SK-N-SH (cell line): ENCODE measurements around the gene NAPB. TPM values are rescaled to one million over a fixed set of nuclear protein-coding genes. Genes with fewer than 3 reads are reported as not detected.

Experiments used
- CTCF ChIA-PET: fragments of 300-600, 350-600 bp; formaldehyde crosslinking; extraction: SDS; loops from one replicate; lab custom pipeline; 2021; lab: Yijun Ruan, JAX
- POLR2A ChIA-PET: fragments of 350-600 bp; sonication (Branson Sonifier 250); formaldehyde crosslinking; extraction: SDS; loops from one replicate; lab custom pipeline; 2020; ENCODE audit warnings: antibody characterized with exemption, inconsistent platforms; lab: Yijun Ruan, JAX
- DNase-seq: peaks from one replicate; pipeline ENCODE4 v3.0.0; 2012
- H2AFZ ChIP-seq: fragments of 200-600 bp; sonication (generic); 2 replicates; pipeline ENCODE4 v1.8.1; 2016; ENCODE audit warnings: antibody characterized with exemption, mild to moderate bottlenecking, low read depth
- H3F3A ChIP-seq: fragments of 200-600 bp; sonication (generic); replicated peaks from 2 replicates; pipeline ENCODE3; 2016; ENCODE audit warnings: antibody characterized with exemption, mild to moderate bottlenecking; ENCODE audit not compliant: insufficient read depth
- H3K27ac ChIP-seq, 2 experiments: fragments of 200-500 bp in 1 of 2; fragments of 200-600 bp in 1 of 2; sonication (Bioruptor generic) in 1 of 2; sonication (generic), shearing (Covaris generic) in 1 of 2; 2 replicates each; pipeline versions ENCODE4 v1.5.1 to v1.6.1; 2014 to 2016; ENCODE audit warnings: low read depth in 2 of 2, inconsistent platforms in 1 of 2, low read length in 1 of 2, mild to moderate bottlenecking in 1 of 2, mixed read lengths in 1 of 2
- H3K27me3 ChIP-seq: fragments of 200-600 bp; sonication (generic), shearing (Covaris generic); 2 replicates; pipeline ENCODE4 v1.6.1; 2016; ENCODE audit warnings: mixed run types; ENCODE audit not compliant: insufficient read depth
- H3K36me3 ChIP-seq, 2 experiments: fragments of 200-500 bp in 1 of 2; fragments of 200-600 bp in 1 of 2; sonication (Bioruptor generic) in 1 of 2; sonication (generic) in 1 of 2; replicated peaks in 1 of 2; 2 replicates each; pipeline versions ENCODE3 to v1.5.1; 2014 to 2016; ENCODE audit warnings: low read length in 1 of 2, mild to moderate bottlenecking in 1 of 2; ENCODE audit not compliant: insufficient read depth in 2 of 2, control insufficient read depth in 1 of 2
- H3K4me1 ChIP-seq, 2 experiments: fragments of 200-500 bp in 1 of 2; fragments of 200-600 bp in 1 of 2; sonication (Bioruptor generic) in 1 of 2; sonication (generic), shearing (Covaris generic) in 1 of 2; 2 replicates each; pipeline versions ENCODE4 v1.5.1 to v1.6.1; 2014 to 2016; ENCODE audit warnings: low read depth in 1 of 2, low read length in 1 of 2, mixed run types in 1 of 2; ENCODE audit not compliant: insufficient read depth in 2 of 2, control insufficient read depth in 1 of 2
- H3K4me2 ChIP-seq: fragments of 200-600 bp; sonication (generic), shearing (Covaris generic); 2 replicates; pipeline ENCODE4 v1.6.1; 2017; ENCODE audit warnings: mixed run types
- H3K4me3 ChIP-seq, 2 experiments: fragments of 200-500 bp in 1 of 2; fragments of 200-600 bp in 1 of 2; sonication (Bioruptor generic) in 1 of 2; sonication (generic), shearing (Covaris generic) in 1 of 2; 2 replicates each; pipeline versions ENCODE4 v1.5.1 to v1.8.1; 2014 to 2016; ENCODE audit warnings: low read depth in 2 of 2, inconsistent platforms in 1 of 2, low read length in 1 of 2, mild to moderate bottlenecking in 1 of 2, mixed read lengths in 1 of 2, moderate library complexity in 1 of 2
- H3K79me2 ChIP-seq: fragments of 200-600 bp; sonication (generic); 2 replicates; pipeline ENCODE4 v1.8.1; 2017; ENCODE audit warnings: mild to moderate bottlenecking; ENCODE audit not compliant: insufficient read depth
- H3K9ac ChIP-seq: fragments of 200-600 bp; sonication (generic); 2 replicates; pipeline ENCODE4 v1.6.1; 2017; ENCODE audit warnings: mixed run types
- H3K9me2 ChIP-seq: fragments of 200-600 bp; sonication (generic); 2 replicates; pipeline ENCODE4 v1.6.1; 2017; ENCODE audit warnings: mixed run types
- H3K9me3 ChIP-seq: fragments of 200-600 bp; sonication (generic); 2 replicates; pipeline ENCODE4 v1.6.1; 2017; ENCODE audit warnings: mixed run types, mild to moderate bottlenecking, moderate library complexity
- H4K20me1 ChIP-seq: fragments of 200-600 bp; sonication (generic); 2 replicates; pipeline ENCODE4 v1.6.1; 2017; ENCODE audit warnings: mild to moderate bottlenecking, mixed run types; ENCODE audit not compliant: insufficient read depth
- ELF1 ChIP-seq: IDR thresholded peaks from 2 replicates; pipeline ENCODE4 v1.4.0; 2012
- EZH2phosphoT487 ChIP-seq: fragments of 200-600 bp; sonication (generic); IDR thresholded peaks from 2 replicates; pipeline ENCODE4 v1.6.1; 2017; ENCODE audit warnings: low read depth, mixed run types, mild to moderate bottlenecking, antibody characterized with exemption, moderate library complexity, borderline replicate concordance
- FOXJ3 ChIP-seq: sonication (generic); formaldehyde crosslinking; IDR thresholded peaks from 2 replicates; pipeline ENCODE4 v1.5.1; 2020; ENCODE audit warnings: mild to moderate bottlenecking, missing genetic modification reagents
- FOXM1 ChIP-seq: IDR thresholded peaks from 2 replicates; pipeline ENCODE4 v1.4.0; 2012; ENCODE audit warnings: low read depth, mild to moderate bottlenecking
- GABPA ChIP-seq: IDR thresholded peaks from 2 replicates; pipeline ENCODE4 v1.4.0; 2012; ENCODE audit warnings: low read depth, mild to moderate bottlenecking
- JUND ChIP-seq: IDR thresholded peaks from 2 replicates; pipeline ENCODE4 v1.4.0; 2012
- MEF2A ChIP-seq: IDR thresholded peaks from 2 replicates; pipeline ENCODE4 v1.4.0; 2012; ENCODE audit warnings: low read depth, borderline replicate concordance
- MXI1 ChIP-seq: IDR thresholded peaks from 2 replicates; pipeline ENCODE4 v1.6.1; 2012; ENCODE audit warnings: mild to moderate bottlenecking, low read depth, low read length, improper control_type of control experiment
- NRF1 ChIP-seq: IDR thresholded peaks from 2 replicates; pipeline ENCODE4 v1.6.1; 2012; ENCODE audit warnings: low read depth, mild to moderate bottlenecking, low read length
- RAD21 ChIP-seq: IDR thresholded peaks from 2 replicates; pipeline ENCODE4 v1.6.1; 2012; ENCODE audit warnings: mild to moderate bottlenecking, low read length
- SIN3A ChIP-seq: IDR thresholded peaks from 2 replicates; pipeline ENCODE4 v1.6.1; 2012; ENCODE audit warnings: low read depth, mild to moderate bottlenecking, low read length, moderate library complexity, borderline replicate concordance
- SMC3 ChIP-seq: IDR thresholded peaks from 2 replicates; pipeline ENCODE4 v1.6.1; 2012; ENCODE audit warnings: low read depth, low read length, improper control_type of control experiment
- TAF1 ChIP-seq: IDR thresholded peaks from 2 replicates; pipeline ENCODE4 v1.6.1; 2012; ENCODE audit warnings: low read depth, mild to moderate bottlenecking, low read length, moderate library complexity, borderline replicate concordance
- TCF12 ChIP-seq: IDR thresholded peaks from 2 replicates; pipeline ENCODE4 v1.4.0; 2012
- TEAD4 ChIP-seq: IDR thresholded peaks from 2 replicates; pipeline ENCODE4 v1.4.0; 2012; ENCODE audit warnings: mild to moderate bottlenecking, borderline replicate concordance; ENCODE audit not compliant: insufficient read depth
- YY1 ChIP-seq: IDR thresholded peaks from 2 replicates; pipeline ENCODE4 v1.4.0; 2012; ENCODE audit warnings: low read depth, mild to moderate bottlenecking
- WGBS: methylation state at CpG from one replicate; pipeline ENCODE4 v1.1.6; 2017; ENCODE audit warnings: low lambda C conversion rate; 5-methylcytosine and 5-hydroxymethylcytosine counted together
- polyA plus RNA-seq, 3 experiments: library from polyadenylated mRNA; depleted of rRNA; stranded (reverse); fragments of >200 nt; gene quantifications; 2 replicates each; pipeline ENCODE4 v1.2.3, GENCODE V29; 2012
- TF ChIP-seq, protein P1 (sequence below): IDR thresholded peaks from 2 replicates; pipeline ENCODE4 v1.6.1; 2012; ENCODE audit warnings: mild to moderate bottlenecking, low read depth, low read length, moderate library complexity
- TF ChIP-seq, protein P2 (sequence below): IDR thresholded peaks from 2 replicates; pipeline ENCODE4 v1.4.0; 2012; ENCODE audit warnings: low read depth, borderline replicate concordance
- TF ChIP-seq, protein P3 (sequence below): IDR thresholded peaks from 2 replicates; pipeline ENCODE4; 2012
- TF ChIP-seq, protein P4 (sequence below): IDR thresholded peaks from 2 replicates; pipeline ENCODE4 v1.4.0; 2012; ENCODE audit warnings: low read depth, borderline replicate concordance

NAPB gene
- polyA plus RNA-seq, 1 of the 3 experiments (the other 2 are of a cell fraction) = 3.0 TPM

DNA sequence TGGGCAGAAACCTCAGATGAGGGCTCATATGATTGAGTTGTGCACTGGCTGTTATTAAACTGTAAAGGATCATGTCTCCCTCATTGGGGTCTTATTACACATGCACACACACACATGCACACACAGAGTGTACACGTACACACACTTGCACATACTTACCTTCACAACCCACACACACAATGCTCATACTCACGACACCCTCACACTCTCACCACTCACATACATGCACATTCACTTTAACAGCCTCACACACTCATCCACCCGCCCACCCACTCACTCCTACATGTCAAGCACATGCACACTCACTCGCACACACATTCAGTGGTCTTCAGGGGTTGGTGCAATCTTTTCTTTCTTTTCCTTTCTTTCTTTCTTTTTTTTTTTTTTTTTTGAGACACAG is 23.6 kb upstream of the NAPB start (continued):
- TF ChIP-seq, protein P1, sequence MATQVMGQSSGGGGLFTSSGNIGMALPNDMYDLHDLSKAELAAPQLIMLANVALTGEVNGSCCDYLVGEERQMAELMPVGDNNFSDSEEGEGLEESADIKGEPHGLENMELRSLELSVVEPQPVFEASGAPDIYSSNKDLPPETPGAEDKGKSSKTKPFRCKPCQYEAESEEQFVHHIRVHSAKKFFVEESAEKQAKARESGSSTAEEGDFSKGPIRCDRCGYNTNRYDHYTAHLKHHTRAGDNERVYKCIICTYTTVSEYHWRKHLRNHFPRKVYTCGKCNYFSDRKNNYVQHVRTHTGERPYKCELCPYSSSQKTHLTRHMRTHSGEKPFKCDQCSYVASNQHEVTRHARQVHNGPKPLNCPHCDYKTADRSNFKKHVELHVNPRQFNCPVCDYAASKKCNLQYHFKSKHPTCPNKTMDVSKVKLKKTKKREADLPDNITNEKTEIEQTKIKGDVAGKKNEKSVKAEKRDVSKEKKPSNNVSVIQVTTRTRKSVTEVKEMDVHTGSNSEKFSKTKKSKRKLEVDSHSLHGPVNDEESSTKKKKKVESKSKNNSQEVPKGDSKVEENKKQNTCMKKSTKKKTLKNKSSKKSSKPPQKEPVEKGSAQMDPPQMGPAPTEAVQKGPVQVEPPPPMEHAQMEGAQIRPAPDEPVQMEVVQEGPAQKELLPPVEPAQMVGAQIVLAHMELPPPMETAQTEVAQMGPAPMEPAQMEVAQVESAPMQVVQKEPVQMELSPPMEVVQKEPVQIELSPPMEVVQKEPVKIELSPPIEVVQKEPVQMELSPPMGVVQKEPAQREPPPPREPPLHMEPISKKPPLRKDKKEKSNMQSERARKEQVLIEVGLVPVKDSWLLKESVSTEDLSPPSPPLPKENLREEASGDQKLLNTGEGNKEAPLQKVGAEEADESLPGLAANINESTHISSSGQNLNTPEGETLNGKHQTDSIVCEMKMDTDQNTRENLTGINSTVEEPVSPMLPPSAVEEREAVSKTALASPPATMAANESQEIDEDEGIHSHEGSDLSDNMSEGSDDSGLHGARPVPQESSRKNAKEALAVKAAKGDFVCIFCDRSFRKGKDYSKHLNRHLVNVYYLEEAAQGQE = no peak
- TF ChIP-seq NRF1 (no peak), SMC3 (no peak), FOXJ3 (CRISPR knock-in tag) (no peak), JUND (no peak), MXI1 (no peak), GABPA (no peak), YY1 (no peak), SIN3A (no peak)

DNA sequence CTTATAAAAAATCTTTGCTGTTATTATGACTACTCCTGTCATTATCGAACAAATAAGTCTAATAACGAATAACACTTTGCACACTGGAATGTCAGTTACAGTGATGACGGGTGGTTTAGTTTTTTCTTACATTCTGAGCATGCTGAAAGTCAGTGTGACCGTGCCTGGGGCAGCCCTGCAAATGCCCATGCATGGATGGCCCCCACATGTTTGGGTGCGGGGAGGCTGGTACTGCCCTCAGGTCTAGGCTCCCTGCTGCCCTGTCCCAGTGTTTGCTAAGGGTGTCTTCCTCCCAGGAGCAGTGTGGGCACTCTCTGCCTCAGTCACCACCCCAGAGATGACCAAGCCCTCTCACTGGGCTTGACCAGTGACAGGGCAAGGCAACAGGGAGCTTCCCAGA is 21.1 kb upstream of the NAPB start:
- H4K20me1 ChIP-seq = no peaks in the 10 kb centered on the region
- no peaks in the 10 kb centered on the region for H3K36me3 ChIP-seq
- 18% methylated on average over 3 of the region's 5 CpGs for WGBS
- no peak overlapping the region for H3K4me3 ChIP-seq
- POLR2A ChIA-PET = no interaction called here
- no peaks in the 10 kb centered on the region for H3K79me2 ChIP-seq
- H3K9me2 ChIP-seq = no peaks in the 10 kb centered on the region
- H2AFZ ChIP-seq = no peak overlapping the region
- H3F3A ChIP-seq = no peaks in the 10 kb centered on the region
- TF ChIP-seq, protein P1 = no peak
- TF ChIP-seq TAF1 (no peak), MEF2A (no peak), TCF12 (no peak), ELF1 (no peak), FOXM1 (no peak), TEAD4 (no peak), RAD21 (no peak), EZH2phosphoT487 (no peak)
- TF ChIP-seq, protein P2, sequence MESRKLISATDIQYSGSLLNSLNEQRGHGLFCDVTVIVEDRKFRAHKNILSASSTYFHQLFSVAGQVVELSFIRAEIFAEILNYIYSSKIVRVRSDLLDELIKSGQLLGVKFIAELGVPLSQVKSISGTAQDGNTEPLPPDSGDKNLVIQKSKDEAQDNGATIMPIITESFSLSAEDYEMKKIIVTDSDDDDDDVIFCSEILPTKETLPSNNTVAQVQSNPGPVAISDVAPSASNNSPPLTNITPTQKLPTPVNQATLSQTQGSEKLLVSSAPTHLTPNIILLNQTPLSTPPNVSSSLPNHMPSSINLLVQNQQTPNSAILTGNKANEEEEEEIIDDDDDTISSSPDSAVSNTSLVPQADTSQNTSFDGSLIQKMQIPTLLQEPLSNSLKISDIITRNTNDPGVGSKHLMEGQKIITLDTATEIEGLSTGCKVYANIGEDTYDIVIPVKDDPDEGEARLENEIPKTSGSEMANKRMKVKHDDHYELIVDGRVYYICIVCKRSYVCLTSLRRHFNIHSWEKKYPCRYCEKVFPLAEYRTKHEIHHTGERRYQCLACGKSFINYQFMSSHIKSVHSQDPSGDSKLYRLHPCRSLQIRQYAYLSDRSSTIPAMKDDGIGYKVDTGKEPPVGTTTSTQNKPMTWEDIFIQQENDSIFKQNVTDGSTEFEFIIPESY = no peak
- TF ChIP-seq, protein P3, sequence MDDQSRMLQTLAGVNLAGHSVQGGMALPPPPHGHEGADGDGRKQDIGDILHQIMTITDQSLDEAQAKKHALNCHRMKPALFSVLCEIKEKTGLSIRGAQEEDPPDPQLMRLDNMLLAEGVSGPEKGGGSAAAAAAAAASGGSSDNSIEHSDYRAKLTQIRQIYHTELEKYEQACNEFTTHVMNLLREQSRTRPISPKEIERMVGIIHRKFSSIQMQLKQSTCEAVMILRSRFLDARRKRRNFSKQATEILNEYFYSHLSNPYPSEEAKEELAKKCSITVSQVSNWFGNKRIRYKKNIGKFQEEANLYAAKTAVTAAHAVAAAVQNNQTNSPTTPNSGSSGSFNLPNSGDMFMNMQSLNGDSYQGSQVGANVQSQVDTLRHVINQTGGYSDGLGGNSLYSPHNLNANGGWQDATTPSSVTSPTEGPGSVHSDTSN = no peak
- TF ChIP-seq, protein P4, sequence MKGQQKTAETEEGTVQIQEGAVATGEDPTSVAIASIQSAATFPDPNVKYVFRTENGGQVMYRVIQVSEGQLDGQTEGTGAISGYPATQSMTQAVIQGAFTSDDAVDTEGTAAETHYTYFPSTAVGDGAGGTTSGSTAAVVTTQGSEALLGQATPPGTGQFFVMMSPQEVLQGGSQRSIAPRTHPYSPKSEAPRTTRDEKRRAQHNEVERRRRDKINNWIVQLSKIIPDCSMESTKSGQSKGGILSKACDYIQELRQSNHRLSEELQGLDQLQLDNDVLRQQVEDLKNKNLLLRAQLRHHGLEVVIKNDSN = no peak
- TF ChIP-seq, all 33 proteins: peak for 0
- H3K9me3 ChIP-seq = no peaks in the 10 kb centered on the region
- H3K9ac ChIP-seq = no peak overlapping the region
- no peak overlapping the region for H3K27ac ChIP-seq
- no peaks in the 10 kb centered on the region; the same call in none of the 2 replicates for H3K27me3 ChIP-seq
- no peak overlapping the region for H3K4me2 ChIP-seq
- CTCF ChIA-PET = interaction anchor here (0.5 to 5.0 kb wide), 21 partner anchors 8 to 751 kb away, joined by 3 to 92 read pairs (median 5); partner anchors contain the start of genes CST11, CST9 and NAPB
- H3K4me1 ChIP-seq = peaks cover 0 to 6% of the 10 kb centered on the region in 2 experiments; a peak in 2 of 4 replicates
- no peak for DNase-seq
